GM12878 (cell line): ENCODE results near the gene RARB. TPM values are rescaled to one million over a fixed set of nuclear protein-coding genes. Genes with fewer than 3 reads are reported as not detected.

ENCODE experiments used
- ATAC-seq: fragments of 200-7000 bp; cut with Tn5 transposase; 3 replicates; pipeline ENCODE4 v1.9.1; 2020; ENCODE audit warnings: mild to moderate bottlenecking, moderate library complexity
- BruUV-seq: library from RNA; stranded (reverse); fragments of 400-500 nt; replicated peaks from 2 replicates; lab custom pipeline; 2021; lab: Mats Ljungman, UMichigan
- CTCF ChIA-PET: fragments of 300-600 bp; sonication (Branson Sonifier 250); formaldehyde crosslinking; extraction: SDS; loops from one replicate; lab custom pipeline; 2021; ENCODE audit warnings: inconsistent platforms; lab: Yijun Ruan, JAX
- POLR2A ChIA-PET: fragments of 350-600 bp; formaldehyde crosslinking; extraction: SDS; loops from one replicate; lab custom pipeline; 2021; ENCODE audit warnings: inconsistent platforms; lab: Charles Lee
- RAD21 ChIA-PET: fragments of 300-600 bp; sonication (Branson Sonifier 250); formaldehyde crosslinking; loops from one replicate; lab custom pipeline; 2023; ENCODE audit warnings: antibody characterized with exemption; ENCODE audit not compliant: unreplicated experiment; lab: Charles Lee
- SMC1A ChIA-PET: fragments of 300-600 bp; sonication (Branson Sonifier 250); formaldehyde crosslinking; loops from one replicate; lab custom pipeline; 2023; ENCODE audit not compliant: unreplicated experiment, uncharacterized antibody; lab: Charles Lee
- DNase-seq: peaks from one replicate; pipeline ENCODE4 v3.0.0-alpha.2; 2011; ENCODE audit warnings: low read depth, low spot score
- FAIRE-seq: peaks from 3 replicates; lab custom pipeline; 2011; peaks lifted over from hg19 to GRCh38; lab: Jason Lieb, UNC
- H2AFZ ChIP-seq: 2 replicates; pipeline ENCODE4 v1.6.0; 2011; ENCODE audit warnings: low read depth, low read length, control low read depth; ENCODE audit not compliant: control insufficient read depth
- H3K27ac ChIP-seq: 2 replicates; pipeline ENCODE4 v1.5.1; 2011; ENCODE audit warnings: control low read depth; ENCODE audit not compliant: control insufficient read depth, insufficient read depth
- H3K27me3 ChIP-seq, 2 experiments: replicated peaks in 1 of 2; 2 replicates each; pipeline versions ENCODE4 v1.6.0 to v1.6.1; 2011; ENCODE audit warnings: low read length in 1 of 2; ENCODE audit not compliant: control insufficient read depth in 2 of 2, insufficient read depth in 2 of 2
- H3K36me3 ChIP-seq, 2 experiments: 2 replicates each; pipeline ENCODE4 v1.5.1; 2011; ENCODE audit warnings: low read length in 1 of 2; ENCODE audit not compliant: control insufficient read depth in 2 of 2, insufficient read depth in 2 of 2
- H3K4me1 ChIP-seq: 2 replicates; pipeline ENCODE4 v1.6.1; 2011; ENCODE audit warnings: mild to moderate bottlenecking, low read length, moderate library complexity, mixed read lengths; ENCODE audit not compliant: control insufficient read depth, insufficient read depth
- H3K4me2 ChIP-seq: 2 replicates; pipeline ENCODE4 v1.6.0; 2011; ENCODE audit warnings: control low read depth; ENCODE audit not compliant: control insufficient read depth, insufficient read depth
- H3K4me3 ChIP-seq: fragments of 200-600 bp; sonication (generic); 2 replicates; pipeline ENCODE4 v1.5.1; 2016
- H3K79me2 ChIP-seq: 2 replicates; pipeline ENCODE4 v1.6.0; 2011; ENCODE audit warnings: low read length; ENCODE audit not compliant: control insufficient read depth, insufficient read depth
- H3K9ac ChIP-seq: 2 replicates; pipeline ENCODE4 v1.8.0; 2011; ENCODE audit warnings: low read length, control low read depth, mixed read lengths; ENCODE audit not compliant: control insufficient read depth, insufficient read depth
- H3K9me3 ChIP-seq: replicated peaks from 3 replicates; pipeline ENCODE4 v1.5.1; 2011; ENCODE audit warnings: mild to moderate bottlenecking, low read length; ENCODE audit not compliant: control insufficient read depth, insufficient read depth
- H4K20me1 ChIP-seq: 2 replicates; pipeline ENCODE4 v1.6.0; 2011; ENCODE audit not compliant: control insufficient read depth, insufficient read depth
- CBX5 ChIP-seq: sonication (generic); IDR thresholded peaks from 2 replicates; pipeline ENCODE4 v1.6.1; 2016; ENCODE audit warnings: low read depth, moderate library complexity, mild to moderate bottlenecking, inconsistent platforms
- EP300 ChIP-seq, 2 experiments: fragments of 150-350 bp in 1 of 2; IDR thresholded peaks; 2 replicates each; pipeline ENCODE4 v1.6.1; 2011 to 2012; ENCODE audit warnings: low read depth in 2 of 2, low read length in 2 of 2, borderline replicate concordance in 1 of 2, improper control_type of control experiment in 1 of 2, inconsistent platforms in 1 of 2; ENCODE audit not compliant: control insufficient read depth in 1 of 2
- JUNB ChIP-seq: IDR thresholded peaks from 2 replicates; pipeline ENCODE4 v1.6.1; 2016; ENCODE audit warnings: antibody characterized with exemption, mild to moderate bottlenecking
- MEF2A ChIP-seq: IDR thresholded peaks from 2 replicates; pipeline ENCODE4 v1.6.1; 2011; ENCODE audit warnings: low read depth, mild to moderate bottlenecking, low read length, moderate library complexity; ENCODE audit not compliant: insufficient read depth
- NBN ChIP-seq: fragments of 450-650 bp; IDR thresholded peaks from 2 replicates; pipeline ENCODE4 v1.6.1; 2016
- STAT1 ChIP-seq: fragments of 450-650 bp; conservative IDR thresholded peaks from 2 replicates; pipeline ENCODE4 v1.6.1; 2014; ENCODE audit warnings: antibody characterized with exemption, mild to moderate bottlenecking
- ZBTB33 ChIP-seq: fragments of 450-650 bp; IDR thresholded peaks from 2 replicates; pipeline ENCODE4 v1.6.1; 2017; ENCODE audit warnings: mild to moderate bottlenecking
- ZNF384 ChIP-seq: IDR thresholded peaks from 2 replicates; pipeline ENCODE4 v1.6.1; 2012; ENCODE audit warnings: low read depth, mild to moderate bottlenecking, low read length, improper control_type of control experiment, borderline replicate concordance
- ZNF592 ChIP-seq: fragments of 450-650 bp; IDR thresholded peaks from 2 replicates; pipeline ENCODE4 v1.6.1; 2017; ENCODE audit warnings: mild to moderate bottlenecking, moderate library complexity
- ZNF687 ChIP-seq: fragments of 450-650 bp; IDR thresholded peaks from 2 replicates; pipeline ENCODE4 v1.6.1; 2017; ENCODE audit warnings: mild to moderate bottlenecking, moderate library complexity
- WGBS: methylation state at CpG from one replicate; pipeline ENCODE4 v1.1.6; 2016; ENCODE audit warnings: low lambda C conversion rate; ENCODE audit not compliant: insufficient replicate concordance, insufficient coverage; ENCODE audit errors: missing lambda C conversion rate; 5-methylcytosine and 5-hydroxymethylcytosine counted together
- in situ Hi-C: fragments of 300-500 bp; cut with MboI; formaldehyde crosslinking; loops from 9 replicates; pipeline ENCODE4 v1.14.3; 2018; ENCODE audit warnings: mixed read lengths
- intact Hi-C: fragments of 100-400 bp; cut with micrococcal nuclease; formaldehyde crosslinking; loops from one replicate; pipeline ENCODE4 v1.14.2; 2022; ENCODE audit not compliant: unreplicated experiment
- polyA plus RNA-seq, 11 experiments: library from polyadenylated mRNA; depleted of rRNA in 4 of 11; unstranded in 6 of 11; stranded (reverse) in 5 of 11; fragments of >200 nt; fragmentation: Nextera tagmentation in 4 of 11; fragmentation: Illumina TruSeq in 1 of 11; extraction: Ambion mirVana in 4 of 11; extraction: Trizol in 1 of 11; gene quantifications; 1 replicate in 1 of 11; 2 replicates in 10 of 11; pipeline versions ENCODE4 v1.2.1 to v1.2.3, GENCODE V29; 2011 to 2016; ENCODE audit warnings: inconsistent platforms in 2 of 11, missing spikeins in 2 of 11, low read depth in 1 of 11
- total RNA-seq, 4 experiments: library from RNA; depleted of rRNA in 3 of 4; stranded (reverse); fragments of >200 nt in 3 of 4; fragmentation: Illumina TruSeq in 1 of 4; extraction: Trizol in 1 of 4; gene quantifications; 2 replicates each; pipeline versions ENCODE4 v1.2.1 to v1.2.3, GENCODE V29; 2013 to 2021

Gene RARB
- total and polyA plus RNA-seq, 10 of the 15 experiments (the other 5 are each of a cell fraction or from before 2014, with no cell fraction given) = 0.05 to 0.06 TPM; not detected in 8

- TF ChIP-seq ZNF592 (no peak), MEF2A (no peak), NBN (no peak), EP300 (IDR thresholded peaks at IDR 0.05; ENCODE audit: borderline replicate concordance in 1 of 2, control insufficient read depth in 1 of 2, low read depth in 2 of 2, low read length in 2 of 2) (no peak), STAT1 (no peak), CBX5 (no peak)
Observed at GRCh38 chr3:25586553-25586952, 158.5 kb downstream of the RARB start (continued).

GRCh38 chr3:25587094-25587493, 159.0 kb downstream of the RARB start:
- WGBS = 0% methylated on average over 1 of the region's 1 CpG
- no peaks in the 10 kb centered on the region for H3K79me2 ChIP-seq
- SMC1A ChIA-PET = interaction anchor here (0.6 to 0.9 kb wide), 2 partner anchors 11 to 18 kb away, joined by 3 read pairs; no protein-coding TSS in a partner anchor
- no peaks in the 10 kb centered on the region for H4K20me1 ChIP-seq
- RAD21 ChIA-PET = no interaction called here
- in situ Hi-C loops = no loop called here
- H3K27ac ChIP-seq = no peak overlapping the region
- BruUV-seq = no TSS peak
- no peak for ATAC-seq
- no peak overlapping the region for H3K4me3 ChIP-seq
- no peaks in the 10 kb centered on the region; a peak in 1 of 4 replicates for H3K27me3 ChIP-seq
- no peak for DNase-seq
- H3K4me2 ChIP-seq = no peak overlapping the region
- H3K36me3 ChIP-seq = no peaks in the 10 kb centered on the region
- CTCF ChIA-PET = interaction anchor here (0.7 to 2.1 kb wide), 2 partner anchors 9 to 24 kb away, joined by 3 to 6 read pairs; no protein-coding TSS in a partner anchor
- intact Hi-C loops = no loop called here
- H3K9me3 ChIP-seq = no peaks in the 10 kb centered on the region; the same call in 2 of the 3 replicates
- H3K9ac ChIP-seq = no peak overlapping the region
- H3K4me1 ChIP-seq = no peaks in the 10 kb centered on the region
- TF ChIP-seq JUNB (no peak), ZBTB33 (no peak), ZNF687 (no peak), ZNF384 (no peak)
- POLR2A ChIA-PET = no interaction called here
- H2AFZ ChIP-seq = no peak overlapping the region
- FAIRE-seq = no peak
